Measurements from ENCODE around the gene ALOX12B.
"Not testable (repeated sequence)": the region's sequence is repeated elsewhere in the genome, so short reads cannot be mapped to it uniquely, and the experiment has no call there.

ALOX12B gene

GRCh38 chr17:8087952-8088230 is 375 bp upstream of the ALOX12B start:
- Histone ChIP-seq H3K36me3 (ENCODE audit: control insufficient read depth in 5 of 5, insufficient read depth in 5 of 5, low read length in 5 of 5) (no peaks in the 10 kb centered on the region), H3K9ac (ENCODE audit: low read length in 5 of 5) (no peak overlapping the region), H3K27ac (ENCODE audit: low read depth, low read length) (no peak overlapping the region), H3K9me3 (ENCODE audit: control insufficient read depth in 5 of 5, low read length in 5 of 5) (no peaks in the 10 kb centered on the region), H3K4me3 (ENCODE audit: low read depth in 1 of 5, low read length in 5 of 5) (no peak overlapping the region), H3K27me3 (ENCODE audit: control insufficient read depth in 5 of 5, insufficient read depth in 4 of 5, low read length in 5 of 5) (peaks cover 8 to 66% (median 38%) of the 10 kb centered on the region in 5 donors), H3K4me1 (ENCODE audit: control insufficient read depth in 5 of 5, insufficient read depth in 5 of 5, low read length in 5 of 5) (no peaks in the 10 kb centered on the region)

GRCh38 chr17:8084250-8084649 is 3.3 kb downstream of the ALOX12B start:
- Histone ChIP-seq H3K27ac (ENCODE audit: low read depth, low read length) (no peak overlapping the region), H3K9me3 (ENCODE audit: control insufficient read depth in 5 of 5, low read length in 5 of 5) (no peaks in the 10 kb centered on the region), H3K4me3 (ENCODE audit: low read depth in 1 of 5, low read length in 5 of 5) (no peak overlapping the region), H3K36me3 (ENCODE audit: control insufficient read depth in 5 of 5, insufficient read depth in 5 of 5, low read length in 5 of 5) (no peaks in the 10 kb centered on the region), H3K4me1 (ENCODE audit: control insufficient read depth in 5 of 5, insufficient read depth in 5 of 5, low read length in 5 of 5) (peaks cover 0 to 14% (median 11%) of the 10 kb centered on the region in 5 donors), H3K27me3 (ENCODE audit: control insufficient read depth in 5 of 5, insufficient read depth in 4 of 5, low read length in 5 of 5) (peaks cover 15 to 59% (median 26%) of the 10 kb centered on the region in 5 donors), H3K9ac (ENCODE audit: low read length in 5 of 5) (no peak overlapping the region)

GRCh38 chr17:8082292-8082691 is 5.2 kb downstream of the ALOX12B start:
- no peaks in the 10 kb centered on the region for H3K9me3 ChIP-seq (ENCODE audit: control insufficient read depth in 5 of 5, low read length in 5 of 5)
- H3K27ac ChIP-seq (ENCODE audit: low read depth, low read length) = no peak overlapping the region
- no peak overlapping the region for H3K4me3 ChIP-seq (ENCODE audit: low read depth in 1 of 5, low read length in 5 of 5)
- no peaks in the 10 kb centered on the region for H3K36me3 ChIP-seq (ENCODE audit: control insufficient read depth in 5 of 5, insufficient read depth in 5 of 5, low read length in 5 of 5)
- no peak overlapping the region for H3K9ac ChIP-seq (ENCODE audit: low read length in 5 of 5)
- H3K27me3 ChIP-seq (ENCODE audit: control insufficient read depth in 5 of 5, insufficient read depth in 4 of 5, low read length in 5 of 5) = peaks cover 18 to 56% (median 35%) of the 10 kb centered on the region in 5 donors
- H3K4me1 ChIP-seq (ENCODE audit: control insufficient read depth in 5 of 5, insufficient read depth in 5 of 5, low read length in 5 of 5) = peaks cover 0 to 16% (median 14%) of the 10 kb centered on the region in 5 donors

- Histone ChIP-seq H3K4me1 (ENCODE audit: control insufficient read depth in 5 of 5, insufficient read depth in 5 of 5, low read length in 5 of 5) (peaks cover 0 to 16% (median 14%) of the 10 kb centered on the region in 5 donors), H3K27me3 (ENCODE audit: control insufficient read depth in 5 of 5, insufficient read depth in 4 of 5, low read length in 5 of 5) (peaks cover 19 to 56% (median 39%) of the 10 kb centered on the region in 5 donors), H3K27ac (ENCODE audit: low read depth, low read length) (no peak overlapping the region), H3K36me3 (ENCODE audit: control insufficient read depth in 5 of 5, insufficient read depth in 5 of 5, low read length in 5 of 5) (no peaks in the 10 kb centered on the region), H3K4me3 (ENCODE audit: low read depth in 1 of 5, low read length in 5 of 5) (no peak overlapping the region), H3K9ac (ENCODE audit: low read length in 5 of 5) (no peak overlapping the region), H3K9me3 (ENCODE audit: control insufficient read depth in 5 of 5, low read length in 5 of 5) (no peaks in the 10 kb centered on the region)
Observed at GRCh38 chr17:8081876-8082275, 5.6 kb downstream of the ALOX12B start.

- no peak overlapping the region for H3K9ac ChIP-seq (ENCODE audit: low read length in 5 of 5)
- H3K4me3 ChIP-seq (ENCODE audit: low read depth in 1 of 5, low read length in 5 of 5) = no peak overlapping the region
- H3K9me3 ChIP-seq (ENCODE audit: control insufficient read depth in 5 of 5, low read length in 5 of 5) = no peaks in the 10 kb centered on the region
- H3K27ac ChIP-seq (ENCODE audit: low read depth, low read length) = no peak overlapping the region
- H3K36me3 ChIP-seq (ENCODE audit: control insufficient read depth in 5 of 5, insufficient read depth in 5 of 5, low read length in 5 of 5) = no peaks in the 10 kb centered on the region
- peaks cover 23 to 61% (median 43%) of the 10 kb centered on the region in 5 donors for H3K27me3 ChIP-seq (ENCODE audit: control insufficient read depth in 5 of 5, insufficient read depth in 4 of 5, low read length in 5 of 5)
- H3K4me1 ChIP-seq (ENCODE audit: control insufficient read depth in 5 of 5, insufficient read depth in 5 of 5, low read length in 5 of 5) = peaks cover 0 to 16% (median 14%) of the 10 kb centered on the region in 5 donors
Observed at GRCh38 chr17:8080799-8081219, 6.7 kb downstream of the ALOX12B start.

GRCh38 chr17:8080208-8080798 is 7.2 kb downstream of the ALOX12B start:
- Histone ChIP-seq H3K27me3 (ENCODE audit: control insufficient read depth in 5 of 5, insufficient read depth in 4 of 5, low read length in 5 of 5) (peaks cover 28 to 60% (median 44%) of the 10 kb centered on the region in 5 donors), H3K9ac (ENCODE audit: low read length in 5 of 5) (peak overlapping the region in 4 of 5 donors; percentile 25 to 75 (median 48)), H3K27ac (ENCODE audit: low read depth, low read length) (no peak overlapping the region), H3K9me3 (ENCODE audit: control insufficient read depth in 5 of 5, low read length in 5 of 5) (no peaks in the 10 kb centered on the region), H3K36me3 (ENCODE audit: control insufficient read depth in 5 of 5, insufficient read depth in 5 of 5, low read length in 5 of 5) (no peaks in the 10 kb centered on the region), H3K4me1 (ENCODE audit: control insufficient read depth in 5 of 5, insufficient read depth in 5 of 5, low read length in 5 of 5) (peaks cover 0 to 16% (median 14%) of the 10 kb centered on the region in 5 donors), H3K4me3 (ENCODE audit: low read depth in 1 of 5, low read length in 5 of 5) (peak overlapping the region in 3 of 5 donors; percentile 44 to 68 (median 57))

- no peak overlapping the region for H3K27ac ChIP-seq (ENCODE audit: low read depth, low read length)
- no peaks in the 10 kb centered on the region for H3K9me3 ChIP-seq (ENCODE audit: control insufficient read depth in 5 of 5, low read length in 5 of 5)
- H3K4me1 ChIP-seq (ENCODE audit: control insufficient read depth in 5 of 5, insufficient read depth in 5 of 5, low read length in 5 of 5) = peaks cover 0 to 16% (median 14%) of the 10 kb centered on the region in 5 donors
- H3K9ac ChIP-seq (ENCODE audit: low read length in 5 of 5) = peak overlapping the region in 4 of 5 donors; percentile 25 to 75 (median 48)
- H3K27me3 ChIP-seq (ENCODE audit: control insufficient read depth in 5 of 5, insufficient read depth in 4 of 5, low read length in 5 of 5) = peaks cover 33 to 63% (median 49%) of the 10 kb centered on the region in 5 donors
- no peaks in the 10 kb centered on the region for H3K36me3 ChIP-seq (ENCODE audit: control insufficient read depth in 5 of 5, insufficient read depth in 5 of 5, low read length in 5 of 5)
- H3K4me3 ChIP-seq (ENCODE audit: low read depth in 1 of 5, low read length in 5 of 5) = peak overlapping the region in 4 of 5 donors; percentile 51 to 68 (median 60)
Observed at GRCh38 chr17:8079291-8080207, 8.0 kb downstream of the ALOX12B start.

GRCh38 chr17:8077939-8078338 is 9.6 kb downstream of the ALOX12B start:
- H3K27ac ChIP-seq (ENCODE audit: low read depth, low read length); H3K9ac ChIP-seq (ENCODE audit: low read length in 5 of 5); H3K36me3 ChIP-seq (ENCODE audit: control insufficient read depth in 5 of 5, insufficient read depth in 5 of 5, low read length in 5 of 5); H3K9me3 ChIP-seq (ENCODE audit: control insufficient read depth in 5 of 5, low read length in 5 of 5); H3K4me3 ChIP-seq (ENCODE audit: low read depth in 1 of 5, low read length in 5 of 5): not testable (repeated sequence)
- H3K4me1 ChIP-seq (ENCODE audit: control insufficient read depth in 5 of 5, insufficient read depth in 5 of 5, low read length in 5 of 5) = peaks cover 0 to 24% (median 23%) of the 10 kb centered on the region in 5 donors
- H3K27me3 ChIP-seq (ENCODE audit: control insufficient read depth in 5 of 5, insufficient read depth in 4 of 5, low read length in 5 of 5) = peaks cover 39 to 73% (median 58%) of the 10 kb centered on the region in 5 donors

- Histone ChIP-seq H3K36me3 (ENCODE audit: control insufficient read depth in 5 of 5, insufficient read depth in 5 of 5, low read length in 5 of 5) (no peaks in the 10 kb centered on the region), H3K4me3 (ENCODE audit: low read depth in 1 of 5, low read length in 5 of 5) (no peak overlapping the region), H3K9me3 (ENCODE audit: control insufficient read depth in 5 of 5, low read length in 5 of 5) (no peaks in the 10 kb centered on the region), H3K4me1 (ENCODE audit: control insufficient read depth in 5 of 5, insufficient read depth in 5 of 5, low read length in 5 of 5) (peaks cover 0 to 32% (median 31%) of the 10 kb centered on the region in 5 donors), H3K27ac (ENCODE audit: low read depth, low read length) (no peak overlapping the region), H3K9ac (ENCODE audit: low read length in 5 of 5) (no peak overlapping the region), H3K27me3 (ENCODE audit: control insufficient read depth in 5 of 5, insufficient read depth in 4 of 5, low read length in 5 of 5) (peaks cover 48 to 81% (median 71%) of the 10 kb centered on the region in 5 donors)
Observed at GRCh38 chr17:8076502-8077266, 10.8 kb downstream of the ALOX12B start.

Measured in subcutaneous abdominal adipose tissue (tissue), 5 donors.